ENCODE measurements around the gene PHPT1.
"Not testable (repeated sequence)": the region's sequence is repeated elsewhere in the genome, so short reads cannot be mapped to it uniquely, and the experiment has no call there.

The PHPT1 gene

DNA sequence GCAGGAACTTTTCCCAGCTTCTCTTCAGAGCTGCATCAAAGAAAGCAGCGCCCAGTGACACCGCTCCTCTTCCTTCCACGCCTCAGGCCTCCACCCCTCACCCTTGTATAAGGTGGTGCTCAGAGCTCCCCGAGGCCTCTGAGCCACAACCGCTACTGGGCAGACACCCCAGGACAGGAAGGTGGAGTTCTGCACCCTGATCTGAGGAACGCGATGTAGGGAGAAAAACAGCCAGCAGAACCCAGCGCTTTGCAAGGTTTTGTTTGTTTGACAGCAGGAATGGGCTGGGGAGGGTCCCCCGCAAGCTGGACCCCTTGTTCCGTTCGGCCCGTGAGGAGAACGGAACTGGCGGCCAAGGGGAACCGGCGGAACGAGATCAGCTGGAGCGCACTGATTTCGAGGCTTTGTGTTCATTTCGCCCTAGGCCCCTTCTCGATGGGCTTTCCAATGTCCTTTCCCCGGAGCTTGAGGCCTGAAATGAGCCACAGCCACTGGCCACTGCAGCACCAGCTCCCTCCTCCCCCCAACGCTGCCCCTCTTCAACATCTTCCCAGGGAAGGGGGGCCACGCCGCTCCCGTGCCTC, 12.8 kb downstream of the PHPT1 start:
- DNase-seq = no peak

- DNase-seq = no peak
Measured at GRCh38 chr9:136862849-136863622, 13.8 kb downstream of the PHPT1 start.

- DNase-seq = no peak
Measured at GRCh38 chr9:136863623-136864273, 14.5 kb downstream of the PHPT1 start.

DNA sequence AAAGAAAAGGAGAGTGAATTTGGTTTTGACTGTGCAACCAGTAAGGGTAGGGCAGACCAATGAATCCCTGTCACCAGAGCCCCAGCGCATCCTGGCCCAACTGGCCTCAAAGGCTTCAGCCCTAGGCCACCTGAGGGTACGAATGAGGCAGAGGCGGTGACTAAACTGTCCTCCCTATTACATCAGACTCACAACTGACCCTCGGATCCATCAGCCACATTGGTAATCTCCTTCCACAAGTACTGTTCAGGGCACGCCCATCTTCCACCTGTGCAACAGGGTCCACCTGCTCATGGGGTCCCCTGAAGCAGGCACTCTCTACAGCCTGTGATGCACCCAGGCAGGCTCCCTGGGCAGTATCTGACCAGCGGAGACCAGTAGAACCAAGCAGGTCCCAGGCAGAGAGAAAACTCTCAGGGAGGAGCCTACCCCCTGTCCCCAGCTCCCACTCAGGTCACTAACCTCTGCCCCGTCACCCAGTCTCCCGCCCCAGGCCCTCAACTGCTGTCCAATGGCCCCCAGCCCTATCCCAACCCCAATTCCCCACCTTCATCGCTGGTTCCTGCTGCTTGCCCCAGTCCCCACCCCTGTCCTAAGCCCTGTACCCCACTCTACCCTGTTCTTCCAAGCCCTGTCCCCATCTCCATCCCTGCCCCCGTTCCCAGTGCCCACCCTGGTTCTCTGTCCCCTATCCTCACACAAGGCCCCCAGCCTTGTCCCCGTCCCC, 16.0 kb downstream of the PHPT1 start:
- no peak for DNase-seq

DNA sequence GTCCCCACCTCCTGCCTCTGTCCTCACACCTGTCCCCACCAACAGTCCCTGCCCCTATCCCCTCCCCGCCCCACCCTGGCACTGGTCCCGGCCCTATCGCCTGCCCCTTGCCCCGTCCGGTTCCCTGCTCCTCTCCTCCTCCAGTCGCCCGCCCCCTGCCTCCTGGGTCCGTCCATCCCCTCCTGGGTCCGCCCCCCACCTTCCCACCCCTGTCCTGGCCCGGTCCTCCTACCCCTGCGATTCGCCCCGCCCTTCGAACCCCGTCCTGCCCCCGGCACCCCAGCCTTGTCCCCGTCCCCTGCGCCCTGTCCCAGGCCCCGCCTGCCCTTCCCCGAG, 16.5 kb downstream of the PHPT1 start:
- no peak for DNase-seq

DNA sequence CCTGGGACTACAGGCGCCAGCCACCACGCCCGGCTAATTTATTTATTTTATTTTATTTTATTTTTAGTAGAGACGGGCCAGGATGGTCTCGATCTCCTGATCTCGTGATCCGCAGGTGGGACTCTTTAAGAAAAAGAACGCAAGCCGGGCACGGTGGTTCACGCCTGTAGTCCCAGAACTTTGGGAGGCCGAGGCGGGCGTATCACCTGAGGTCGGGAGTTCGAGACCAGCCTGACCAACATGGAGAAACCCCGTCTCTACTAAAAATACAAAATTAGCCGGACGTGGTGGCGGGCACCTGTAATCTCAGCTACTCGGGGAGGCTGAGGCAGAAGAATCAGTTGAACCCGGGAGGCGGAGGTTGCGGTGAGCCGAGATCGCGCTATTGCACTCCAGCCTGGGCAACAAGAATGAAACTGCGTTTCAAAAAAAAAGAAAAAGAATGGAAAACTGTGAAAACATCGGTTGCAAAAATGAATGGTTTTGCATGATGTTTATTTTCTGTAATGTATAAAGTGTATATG, 17.8 kb downstream of the PHPT1 start:
- not testable (repeated sequence) for DNase-seq

GRCh38 chr9:136867480-136867879, 18.3 kb downstream of the PHPT1 start:
- no peak for DNase-seq

DNA sequence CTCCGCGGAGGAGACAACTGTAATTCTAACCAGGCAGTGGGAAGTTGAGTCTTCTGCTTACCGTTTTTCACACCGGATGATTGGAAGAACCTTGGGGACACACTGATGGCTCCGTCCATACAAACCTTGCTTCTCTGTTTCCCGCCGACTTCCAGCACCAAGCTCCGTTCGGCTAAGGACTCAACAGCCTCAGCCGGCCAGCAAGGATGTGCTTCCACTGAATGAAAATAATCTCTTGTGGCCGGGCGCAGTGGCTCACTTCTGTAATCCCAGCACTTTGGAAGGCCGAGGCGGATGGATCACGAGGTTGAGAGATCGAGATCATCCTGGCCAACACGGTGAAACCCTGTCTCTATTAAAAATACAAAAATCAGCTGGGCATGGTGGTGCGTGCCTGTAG, 18.7 kb downstream of the PHPT1 start:
- no peak for DNase-seq

GRCh38 chr9:136868644-136869043, 19.4 kb downstream of the PHPT1 start:
- DNase-seq = no peak

GRCh38 chr9:136869611-136870010, 20.4 kb downstream of the PHPT1 start:
- DNase-seq = not testable (repeated sequence)

DNA sequence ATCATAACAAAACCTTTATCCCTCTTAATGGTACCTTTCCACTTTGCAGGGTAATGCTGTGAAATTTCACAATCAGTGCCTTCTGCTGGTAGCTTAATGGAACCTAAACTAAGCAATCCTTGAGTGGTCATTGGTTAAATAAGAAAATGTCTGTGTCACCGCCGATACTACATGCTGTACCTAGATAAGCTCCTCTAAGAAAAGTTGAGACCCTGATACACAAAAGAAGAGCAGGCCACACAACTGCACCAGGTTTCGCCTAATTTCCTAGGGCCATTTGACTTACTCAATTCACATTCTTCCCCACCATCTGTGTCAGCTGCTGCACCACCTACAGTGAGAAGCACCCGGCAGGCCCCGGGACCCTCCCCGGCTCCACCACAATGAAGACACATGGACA, 25.9 kb downstream of the PHPT1 start:
- DNase-seq = no peak

- DNase-seq = no peak
Measured at GRCh38 chr9:136876476-136876875, 27.3 kb downstream of the PHPT1 start.

DNA sequence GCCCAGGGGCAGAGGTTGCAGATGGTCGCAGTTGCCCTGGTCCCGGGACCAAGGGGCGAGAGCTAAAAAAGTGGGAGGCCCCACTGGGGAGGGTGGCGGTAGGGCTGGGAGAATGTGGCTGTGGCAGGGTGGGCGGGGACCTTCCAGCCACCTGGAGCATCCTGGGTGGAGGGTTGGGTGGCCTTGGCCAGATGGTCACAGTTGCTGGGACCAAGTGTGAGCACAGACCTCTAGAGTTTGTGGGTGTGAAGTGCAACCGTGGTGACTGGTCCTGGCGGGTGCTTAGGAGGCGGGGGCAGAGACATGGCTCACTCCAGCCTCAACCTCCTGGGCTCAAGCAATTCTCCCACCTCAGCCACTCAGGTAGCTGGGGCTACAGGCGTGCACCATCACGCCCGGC, 31.4 kb downstream of the PHPT1 start:
- DNase-seq = no peak

DNA sequence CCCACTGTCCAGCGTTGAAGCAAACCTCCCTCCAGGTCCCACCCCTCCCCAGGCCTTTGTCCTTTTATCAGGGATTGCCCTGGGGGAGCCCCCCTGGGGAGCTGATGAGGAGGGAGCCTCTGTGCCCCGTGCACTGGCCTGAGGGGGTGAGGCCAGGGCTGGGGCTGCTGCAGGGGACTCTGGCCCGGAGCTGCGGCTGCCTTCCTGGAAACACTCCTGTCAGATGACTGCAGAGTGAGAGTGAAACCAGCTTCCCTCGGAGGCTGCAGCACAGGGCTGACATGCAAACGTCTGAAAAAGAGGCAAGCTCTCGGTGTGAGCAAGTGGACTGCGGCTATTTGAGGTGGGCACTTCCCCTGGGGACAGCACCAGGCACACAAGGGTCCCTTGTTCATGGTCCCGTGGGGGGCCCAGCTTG, 32.5 kb downstream of the PHPT1 start:
- no peak for DNase-seq

- no peak for DNase-seq
Measured at GRCh38 chr9:136882109-136882946, 33.1 kb downstream of the PHPT1 start.

GRCh38 chr9:136882947-136883283, 33.7 kb downstream of the PHPT1 start:
- DNase-seq = not testable (repeated sequence)

GRCh38 chr9:136883670-136884069, 34.5 kb downstream of the PHPT1 start:
- not testable (repeated sequence) for DNase-seq

DNA sequence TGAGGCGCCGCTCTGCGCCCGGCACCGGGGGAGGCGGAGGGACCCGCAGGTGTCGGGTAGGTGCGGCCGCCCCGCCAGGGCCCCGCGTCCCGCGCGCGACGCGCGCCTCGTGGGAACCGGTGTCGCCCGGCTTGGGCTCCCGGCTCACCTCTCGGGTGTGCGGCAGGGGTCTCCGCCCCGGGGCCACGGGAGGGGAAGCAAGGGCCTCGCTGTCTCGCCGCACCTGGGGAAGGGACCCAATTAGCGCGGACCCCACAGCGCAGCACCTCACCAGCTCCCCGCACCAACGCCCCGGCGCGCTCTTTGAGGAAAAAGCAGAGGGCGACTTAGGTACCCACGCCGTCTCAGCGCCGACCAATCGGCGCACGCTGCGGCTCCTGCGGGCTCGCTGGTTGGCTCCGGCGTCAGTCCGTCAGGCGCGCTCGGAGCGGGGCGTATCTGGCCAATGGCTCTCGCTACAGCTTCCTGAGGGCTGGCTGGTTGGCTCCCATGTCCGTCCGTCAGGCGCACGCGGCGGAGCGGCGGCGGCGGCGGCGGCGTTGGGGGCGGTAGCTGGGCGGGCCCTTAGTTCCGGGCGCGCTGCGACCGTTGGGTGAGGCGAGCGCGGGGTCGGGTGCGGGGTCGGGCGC, 36.9 kb downstream of the PHPT1 start, which contains the start of gene TRAF2:
Gene TRAF2 (plus strand): TSS at position 567 of the 629 bp plus-strand sequence. CDS start 12,225 bp downstream, outside the sequence.
- DNase-seq = peak; percentile 94

DNA sequence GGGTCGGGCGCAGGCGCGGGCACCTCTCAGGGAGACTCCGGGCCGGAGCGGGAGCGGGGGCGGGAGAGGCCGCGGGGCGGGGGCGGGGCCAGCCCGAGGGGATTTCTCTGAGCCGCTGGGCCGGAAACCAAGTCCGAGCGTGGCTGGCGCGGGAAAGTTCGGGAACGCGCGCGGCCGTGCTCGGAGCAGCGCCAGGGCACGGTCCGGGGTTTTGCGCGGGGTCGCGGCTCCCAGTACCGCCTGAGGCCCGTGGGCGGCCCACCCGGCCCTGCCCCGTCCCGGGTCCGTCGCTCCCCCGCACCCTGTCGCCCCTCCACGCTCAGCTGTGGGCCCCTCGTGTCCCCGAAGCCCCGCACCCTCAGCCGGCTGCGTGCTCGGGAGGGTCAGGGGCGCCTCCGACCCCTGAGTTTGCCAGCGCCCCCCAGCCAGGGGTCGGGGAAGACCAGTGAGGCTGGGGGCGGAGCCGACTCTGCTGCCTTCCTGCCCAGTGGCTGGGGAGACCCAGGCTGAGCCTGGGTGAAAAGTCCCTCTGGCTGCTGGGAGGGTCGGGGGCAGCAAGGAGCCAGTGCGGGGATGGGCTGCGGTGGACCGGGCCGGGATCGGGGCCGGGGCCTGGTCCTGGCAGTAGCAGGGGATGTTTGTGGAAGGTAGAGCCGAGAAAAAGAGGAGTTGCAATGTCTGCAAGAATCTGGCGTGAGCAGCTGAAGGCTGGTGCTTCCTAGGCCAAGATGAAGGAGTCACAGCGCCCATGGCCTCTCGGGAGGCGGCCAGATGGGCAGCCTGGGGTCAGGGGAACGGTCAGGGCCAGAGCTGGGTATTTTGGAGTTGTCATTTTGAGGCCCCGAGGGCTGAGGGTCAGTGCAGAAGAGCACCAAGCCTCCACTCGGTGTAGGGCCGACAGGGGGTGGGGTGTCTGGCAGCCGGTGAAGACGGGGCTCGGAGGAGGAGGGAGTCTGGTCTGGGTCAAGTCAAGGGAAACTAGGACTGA, 37.7 kb downstream of the PHPT1 start:
- no peak for DNase-seq

GRCh38 chr9:136888454-136888853, 39.2 kb downstream of the PHPT1 start:
- DNase-seq = no peak

- DNase-seq = no peak
Measured at GRCh38 chr9:136889858-136890257, 40.6 kb downstream of the PHPT1 start.

Measured in NCI-H1092 treated with DMSO at 0.1 percent for 48 hours (cell line).